NCI-H226 (cell line): ENCODE results near the gene ERAL1.
"Not testable (repeated sequence)": the region's sequence is repeated elsewhere in the genome, so short reads cannot be mapped to it uniquely, and the experiment has no call there.

ENCODE experiments used
- DNase-seq: peaks from one replicate; pipeline ENCODE4 v3.0.0-alpha.2; 2015

The ERAL1 gene

DNA sequence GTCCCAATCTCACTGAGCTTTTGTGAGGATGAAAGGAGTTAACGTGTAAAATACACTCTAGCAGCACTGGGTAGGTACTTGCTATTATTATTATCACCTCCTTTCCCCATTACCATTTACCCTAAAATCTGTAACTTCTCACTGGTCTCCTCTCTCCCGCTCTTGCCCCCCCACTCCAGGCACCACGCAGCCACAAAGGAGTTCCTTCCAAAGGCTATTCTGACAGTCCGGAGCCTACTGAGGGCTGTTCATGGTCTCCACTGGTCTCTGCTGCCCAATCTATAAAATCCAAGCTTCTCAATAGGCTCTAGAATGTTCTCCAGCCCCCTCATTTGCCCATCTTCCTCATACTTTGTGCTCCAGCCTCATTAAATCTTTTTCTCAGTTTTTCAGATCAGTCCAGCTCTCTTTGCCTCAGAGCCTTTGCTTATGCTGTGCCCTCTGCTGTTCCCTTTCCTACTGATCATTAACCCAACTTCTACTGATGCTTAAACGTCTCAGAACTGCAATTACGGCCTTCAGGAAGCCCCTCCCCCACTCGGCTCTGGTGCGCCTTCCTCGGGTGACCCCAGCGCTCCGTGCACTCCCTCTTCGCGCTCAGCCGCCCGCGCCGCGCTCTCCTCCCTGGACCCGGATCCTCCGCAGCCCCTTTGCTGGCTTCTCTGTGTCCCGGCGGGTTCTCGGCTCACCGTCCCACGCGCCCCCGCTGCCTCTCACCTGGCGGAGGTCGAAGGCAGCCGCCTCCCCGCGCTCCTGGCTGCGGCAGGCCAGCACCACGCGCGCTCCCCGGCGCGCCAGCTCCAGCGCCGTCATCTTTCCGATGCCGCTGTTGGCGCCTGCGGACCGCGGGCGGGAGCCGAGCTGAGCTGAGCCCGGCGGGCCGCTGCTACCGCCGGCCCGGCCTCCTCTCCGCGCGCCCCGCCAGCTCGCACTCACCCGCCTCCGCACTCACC is 47.3 kb downstream of the ERAL1 start:
- no peak for DNase-seq

DNA sequence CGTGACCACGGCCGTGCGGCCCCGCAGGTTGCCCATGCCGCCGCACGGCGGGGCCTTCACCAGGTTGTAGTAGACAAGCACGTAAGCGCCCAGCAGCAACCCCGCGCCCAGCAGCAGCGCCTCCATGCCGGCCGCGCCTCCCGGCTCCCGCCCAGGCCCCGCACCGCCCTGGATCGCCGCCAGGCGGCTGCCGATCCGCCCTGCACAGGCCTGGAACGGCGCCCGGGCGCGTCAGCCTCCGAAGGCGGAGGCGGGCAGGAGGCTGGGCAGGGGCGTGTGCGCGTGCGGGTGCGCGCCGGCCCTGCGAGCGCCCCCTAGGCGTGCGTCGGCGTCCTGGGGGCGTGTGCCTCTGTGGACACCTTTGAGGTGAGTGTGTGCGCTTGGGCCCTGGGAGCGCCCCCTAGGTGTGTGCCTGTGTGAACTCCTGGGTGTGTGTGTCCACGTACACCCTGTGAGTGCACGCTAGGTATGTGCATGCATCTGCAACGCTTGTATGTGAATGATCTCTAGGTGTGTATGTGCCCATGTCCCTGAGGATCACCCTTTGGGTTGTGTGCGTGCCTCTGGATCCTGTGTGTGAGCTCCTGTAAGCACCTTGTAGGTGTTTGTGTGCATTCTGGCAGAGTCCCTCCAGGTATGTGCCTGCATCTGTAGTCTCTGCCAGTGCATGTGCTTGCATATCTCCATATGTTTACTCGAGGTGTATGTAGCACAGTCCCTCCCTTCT is 48.2 kb downstream of the ERAL1 start, which contains the start of gene DHRS13:
Gene DHRS13, minus strand, starts transcription at position 261 of the 727 bp plus-strand sequence. Its CDS starts 135 bp downstream, at position 126.
- DNase-seq = peak; percentile 87

DNA sequence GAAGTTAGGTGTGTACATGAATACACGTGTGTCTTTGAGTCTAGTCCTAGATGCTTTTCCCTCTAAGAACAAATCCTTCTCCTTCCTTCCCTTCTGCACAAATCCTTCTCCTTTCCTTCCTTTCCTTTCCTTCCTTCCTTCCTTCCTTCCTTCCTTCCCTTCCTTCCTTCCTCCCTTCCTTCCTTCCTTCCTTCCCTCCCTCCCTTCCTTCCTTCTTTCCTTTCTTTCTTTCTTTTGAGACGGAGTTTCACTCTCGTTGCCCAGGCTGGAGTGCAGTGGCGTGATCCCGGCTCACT is 48.7 kb downstream of the ERAL1 start:
- DNase-seq = not testable (repeated sequence)

DNA sequence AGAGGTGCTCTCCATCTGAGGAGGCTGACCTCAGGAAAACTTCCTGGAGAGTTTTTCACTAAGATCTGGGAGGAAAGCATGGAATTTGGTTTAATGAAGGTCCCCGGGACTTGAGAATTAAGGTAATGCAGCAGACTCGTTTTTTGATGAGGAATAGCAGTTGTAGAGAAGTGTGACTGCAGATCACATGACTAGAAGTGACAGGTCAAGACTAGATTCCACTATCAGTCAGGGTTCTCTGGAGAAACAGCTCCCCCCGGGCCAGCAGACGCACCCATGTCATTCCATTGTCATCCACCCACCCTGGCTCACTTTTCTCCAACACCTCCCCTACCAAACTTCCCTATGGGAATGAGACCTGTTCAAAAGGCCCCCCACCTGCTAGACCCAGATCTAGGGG is 50.0 kb downstream of the ERAL1 start:
- DNase-seq = no peak

DNA sequence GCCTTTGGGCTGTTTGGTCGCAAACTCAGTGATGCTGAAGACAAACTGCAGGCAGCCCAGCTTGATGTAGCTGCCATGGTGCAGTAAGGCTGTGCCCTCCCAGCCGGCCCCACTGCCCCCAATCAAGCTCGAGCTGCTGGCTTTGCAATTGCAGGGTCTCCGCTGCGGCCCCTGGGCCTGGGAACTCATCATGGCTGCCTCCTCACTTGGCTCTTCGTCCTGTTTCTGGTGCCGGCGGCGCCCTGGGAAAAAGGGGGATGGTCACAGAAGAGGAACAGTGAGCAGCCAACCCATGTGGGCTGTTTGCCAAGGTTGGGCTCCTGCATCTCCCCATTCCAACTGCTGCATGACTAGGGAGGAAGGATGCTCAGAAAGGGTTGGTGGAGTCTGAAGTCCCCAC is 51.5 kb downstream of the ERAL1 start:
- no peak for DNase-seq

DNA sequence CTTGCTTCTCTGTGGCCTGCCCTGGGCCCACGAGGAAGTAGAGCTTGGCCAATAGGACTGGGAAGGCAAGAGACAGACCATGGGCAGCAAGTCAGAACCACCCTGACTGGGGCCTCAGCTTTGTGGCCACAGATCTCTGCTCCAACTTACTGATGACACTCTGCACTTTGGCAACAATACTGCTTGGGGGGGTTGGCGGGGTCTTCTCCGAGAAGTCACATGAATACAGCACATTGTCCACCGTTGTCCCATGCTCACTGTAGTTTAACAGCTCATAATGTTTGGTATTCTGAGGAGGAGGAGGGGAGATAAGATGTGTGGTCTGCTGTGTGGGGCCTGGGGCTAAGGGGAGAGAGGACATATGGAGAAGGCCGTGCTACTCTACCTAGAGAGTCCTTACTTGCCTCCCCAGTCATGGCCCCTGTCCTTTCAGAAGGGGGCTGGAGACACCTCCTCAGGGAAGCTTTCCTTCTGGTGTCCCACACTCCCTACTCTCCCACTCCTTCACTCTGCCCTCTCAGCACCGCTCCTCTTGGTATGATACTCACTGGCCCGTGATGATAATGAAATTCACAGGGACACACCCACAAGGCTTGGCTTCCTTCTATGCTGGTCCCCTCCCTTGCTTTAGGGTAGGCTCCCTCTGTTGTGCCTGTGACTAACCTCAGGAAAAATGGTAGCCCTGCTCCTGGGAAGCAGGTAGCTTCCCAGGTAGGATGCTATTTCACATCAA is 52.1 kb downstream of the ERAL1 start:
- no peak for DNase-seq

DNA sequence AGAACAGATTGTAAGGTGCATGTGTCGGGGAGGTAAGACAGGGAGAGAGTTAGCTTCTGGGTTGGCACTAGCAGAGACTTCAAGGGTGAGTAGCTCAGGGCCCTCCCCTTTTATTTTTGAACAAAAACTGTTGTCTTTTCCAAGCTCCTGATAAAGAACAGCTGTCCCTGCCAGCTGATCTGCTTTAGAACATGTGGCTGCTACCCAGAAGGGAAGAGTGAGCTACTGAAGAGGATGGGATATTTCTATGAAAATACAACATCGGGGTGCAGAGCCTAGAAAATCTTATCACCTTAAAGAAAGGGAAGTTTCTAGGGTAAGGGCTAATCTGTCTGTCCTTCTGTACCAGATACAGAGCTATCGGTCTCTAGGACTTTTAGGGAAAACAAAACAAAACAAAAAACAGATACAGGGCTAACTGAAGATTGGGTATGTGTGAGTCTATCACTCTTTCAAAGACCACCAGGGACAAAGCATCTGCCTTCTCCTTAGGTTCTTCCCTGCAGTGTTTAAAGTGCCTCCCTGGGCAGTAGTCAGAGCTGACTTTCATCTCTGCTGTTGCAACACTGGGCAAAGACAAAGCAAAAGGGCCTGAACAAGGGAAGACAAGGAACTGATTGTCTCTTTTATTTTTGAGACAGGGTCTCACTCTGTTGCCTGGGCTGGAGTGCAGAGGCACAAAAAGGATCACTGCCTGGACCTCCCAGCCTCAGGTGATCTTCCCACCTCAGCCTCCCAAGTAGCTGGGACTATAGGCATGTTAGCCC is 53.1 kb downstream of the ERAL1 start:
- DNase-seq = no peak

DNA sequence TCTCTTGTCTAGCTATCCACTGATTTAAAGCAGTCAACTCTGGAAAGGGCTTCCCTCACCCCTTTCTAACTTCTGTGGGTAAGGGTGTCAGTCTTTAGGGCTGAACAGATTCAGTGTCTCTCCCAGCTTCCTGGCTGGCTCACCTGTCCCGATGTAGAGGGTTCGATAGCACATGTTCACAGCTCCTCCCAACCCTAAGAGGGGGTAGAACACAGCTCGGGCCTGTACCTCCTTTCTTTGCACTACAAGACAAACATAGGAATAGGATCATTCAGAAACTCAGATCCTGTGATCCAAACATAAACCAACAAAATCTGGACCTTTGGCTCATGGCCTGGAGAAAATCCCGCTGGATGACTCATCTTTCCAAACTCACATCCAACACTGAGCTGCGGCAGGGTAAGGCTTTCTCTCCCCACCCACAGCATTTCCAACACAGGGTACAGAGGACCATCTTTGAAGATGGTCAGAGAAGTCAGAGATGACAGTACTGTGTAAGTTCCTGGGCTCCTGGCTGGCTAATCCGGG is 53.9 kb downstream of the ERAL1 start:
- peak; percentile 32 for DNase-seq

DNA sequence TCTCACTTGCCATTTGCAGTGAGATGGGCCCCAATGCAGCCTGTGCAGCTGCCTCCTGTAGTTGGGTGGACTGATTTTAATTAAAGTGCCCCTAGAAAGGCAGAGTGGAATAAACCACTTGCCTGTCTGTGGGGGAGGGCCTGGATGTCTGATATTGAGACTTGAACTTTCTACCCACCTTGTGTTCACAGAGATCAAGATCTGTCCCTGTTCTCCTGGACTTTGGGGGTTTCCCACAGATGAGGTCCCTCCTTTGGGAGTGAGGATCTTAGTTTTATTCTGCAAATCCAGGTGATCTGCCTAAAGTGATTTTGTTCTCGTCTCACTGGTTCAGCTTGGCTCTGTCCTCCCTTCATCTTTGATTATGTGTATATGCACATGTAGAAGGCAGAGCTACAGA is 55.7 kb downstream of the ERAL1 start:
- DNase-seq = no peak
